ENCODE measurements around the gene CALCOCO2.

CALCOCO2 gene

GRCh38 chr17:48856122-48856821, 25.4 kb downstream of the CALCOCO2 start:
- Histone ChIP-seq H2BK15ac (ENCODE audit: low read length) (no peak overlapping the region), H3K18ac (ENCODE audit: low read length) (no peak overlapping the region), H3K4me2 (ENCODE audit: insufficient read depth, low read length, poor library complexity, severe bottlenecking) (no peak overlapping the region), H3K27ac (replicated peaks; ENCODE audit: low read length) (no peak overlapping the region), H2AFZ (ENCODE audit: low read length) (no peak overlapping the region), H3K27me3 (ENCODE audit: control insufficient read depth in 3 of 3, insufficient read depth in 3 of 3, low read depth in 1 of 3, low read length in 3 of 3) (no peaks in the 10 kb centered on the region), H3K79me1 (ENCODE audit: low read depth, low read length) (no peaks in the 10 kb centered on the region), H3K4me3 (ENCODE audit: low read length in 2 of 2) (no peak overlapping the region), H3K9ac (ENCODE audit: low read depth, low read length, poor library complexity) (no peak overlapping the region), H2AK5ac (ENCODE audit: low read depth, low read length) (no peak overlapping the region), H3K4ac (ENCODE audit: low read length) (no peak overlapping the region), H3K36me3 (replicated peaks in 1 of 2; ENCODE audit: control insufficient read depth in 2 of 2, insufficient read depth in 2 of 2, low read length in 2 of 2) (peaks cover 0 to 24% of the 10 kb centered on the region in 2 donors), H2BK120ac (ENCODE audit: low read depth, low read length) (no peak overlapping the region), H4K91ac (ENCODE audit: low read depth, low read length, poor library complexity) (no peak overlapping the region), H4K8ac (ENCODE audit: low read depth, low read length) (no peak overlapping the region), H3K14ac (ENCODE audit: low read length) (no peak overlapping the region), H2BK5ac (ENCODE audit: low read length) (no peak overlapping the region), H3K4me1 (ENCODE audit: control insufficient read depth in 2 of 2, insufficient read depth in 1 of 2, low read depth in 1 of 2, low read length in 2 of 2) (peaks cover 0 to 5% of the 10 kb centered on the region in 2 donors), H2BK12ac (ENCODE audit: low read length) (no peak overlapping the region), H3K9me3 (replicated peaks in 1 of 2; ENCODE audit: control insufficient read depth in 2 of 2, insufficient read depth in 1 of 2, low read depth in 1 of 2, low read length in 2 of 2) (no peaks in the 10 kb centered on the region), H3K23ac (ENCODE audit: low read depth, low read length, poor library complexity) (no peak overlapping the region)
- 100% methylated on average over 1 of the region's 3 CpGs; no CpG with 5 or more reads in 1 of the 2 donors for WGBS, 2 donors (ENCODE audit: extremely low coverage in 2 of 2, insufficient read length in 2 of 2, insufficient replicate concordance in 1 of 2)
- no peak for DNase-seq (ENCODE audit: low spot score)

DNA sequence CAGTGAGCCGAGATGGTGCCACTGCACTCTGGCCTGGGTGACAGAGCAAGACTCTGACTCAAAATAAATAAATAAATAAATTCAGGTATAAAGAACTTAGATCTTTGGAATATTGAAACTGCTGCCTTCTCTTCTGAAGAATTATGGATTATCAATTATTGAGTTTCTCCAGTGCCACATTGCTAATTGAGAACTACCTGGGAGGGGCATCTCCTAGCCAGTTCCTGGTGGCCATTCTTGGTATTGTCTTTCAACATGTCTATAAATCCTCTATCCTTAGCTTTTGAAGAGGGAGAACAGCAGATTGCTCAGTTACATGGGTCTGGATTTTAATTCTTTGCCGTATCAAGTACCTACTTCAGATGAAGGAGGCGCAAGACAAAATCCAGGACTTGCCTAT, 29.2 kb downstream of the CALCOCO2 start:
- Histone ChIP-seq H2AFZ (ENCODE audit: low read length) (no peak overlapping the region), H3K4ac (ENCODE audit: low read length) (no peak overlapping the region), H3K9me3 (replicated peaks in 1 of 2; ENCODE audit: control insufficient read depth in 2 of 2, insufficient read depth in 1 of 2, low read depth in 1 of 2, low read length in 2 of 2) (no peaks in the 10 kb centered on the region), H2BK12ac (ENCODE audit: low read length) (no peak overlapping the region), H3K9ac (ENCODE audit: low read depth, low read length, poor library complexity) (no peak overlapping the region), H3K79me1 (ENCODE audit: low read depth, low read length) (no peaks in the 10 kb centered on the region), H2BK5ac (ENCODE audit: low read length) (no peak overlapping the region), H3K36me3 (replicated peaks in 1 of 2; ENCODE audit: control insufficient read depth in 2 of 2, insufficient read depth in 2 of 2, low read length in 2 of 2) (peaks cover 6 to 24% of the 10 kb centered on the region in 2 donors), H3K14ac (ENCODE audit: low read length) (no peak overlapping the region), H3K4me3 (ENCODE audit: low read length in 2 of 2) (no peak overlapping the region), H2BK120ac (ENCODE audit: low read depth, low read length) (no peak overlapping the region), H3K23ac (ENCODE audit: low read depth, low read length, poor library complexity) (no peak overlapping the region), H3K4me1 (ENCODE audit: control insufficient read depth in 2 of 2, insufficient read depth in 1 of 2, low read depth in 1 of 2, low read length in 2 of 2) (peaks cover 0 to 2% of the 10 kb centered on the region in 2 donors), H3K27me3 (ENCODE audit: control insufficient read depth in 3 of 3, insufficient read depth in 3 of 3, low read depth in 1 of 3, low read length in 3 of 3) (no peaks in the 10 kb centered on the region), H2AK5ac (ENCODE audit: low read depth, low read length) (no peak overlapping the region), H3K4me2 (ENCODE audit: insufficient read depth, low read length, poor library complexity, severe bottlenecking) (no peak overlapping the region), H2BK15ac (ENCODE audit: low read length) (no peak overlapping the region), H4K8ac (ENCODE audit: low read depth, low read length) (no peak overlapping the region), H4K91ac (ENCODE audit: low read depth, low read length, poor library complexity) (no peak overlapping the region), H3K18ac (ENCODE audit: low read length) (no peak overlapping the region), H3K27ac (replicated peaks; ENCODE audit: low read length) (no peak overlapping the region)
- no CpG with 5 or more reads among the region's 3 CpGs for WGBS, 2 donors (ENCODE audit: extremely low coverage in 2 of 2, insufficient read length in 2 of 2, insufficient replicate concordance in 1 of 2)
- no peak for DNase-seq (ENCODE audit: low spot score)

DNA sequence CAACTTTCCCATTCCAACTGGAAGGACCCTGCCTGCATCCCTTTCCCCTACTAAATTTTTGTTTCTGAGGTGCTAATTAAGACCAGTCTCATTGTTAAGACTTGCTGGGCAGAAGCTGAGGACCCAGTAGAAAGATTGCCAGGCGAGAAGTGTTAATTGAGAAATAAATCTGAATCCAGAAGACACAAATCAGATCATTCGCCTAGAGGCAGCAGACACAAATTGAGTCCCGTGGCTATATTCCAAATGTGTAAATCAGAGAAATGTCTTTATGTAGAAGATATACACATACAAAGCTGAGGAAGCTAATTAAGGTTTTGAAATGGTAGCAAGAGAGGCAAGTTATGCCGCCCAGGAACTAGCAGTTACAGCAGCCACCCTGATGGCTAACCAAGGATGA, 29.6 kb downstream of the CALCOCO2 start:
- Histone ChIP-seq H2BK5ac (ENCODE audit: low read length) (no peak overlapping the region), H3K14ac (ENCODE audit: low read length) (no peak overlapping the region), H4K8ac (ENCODE audit: low read depth, low read length) (no peak overlapping the region), H3K27me3 (ENCODE audit: control insufficient read depth in 3 of 3, insufficient read depth in 3 of 3, low read depth in 1 of 3, low read length in 3 of 3) (no peaks in the 10 kb centered on the region), H3K23ac (ENCODE audit: low read depth, low read length, poor library complexity) (no peak overlapping the region), H2AK5ac (ENCODE audit: low read depth, low read length) (no peak overlapping the region), H3K9me3 (replicated peaks in 1 of 2; ENCODE audit: control insufficient read depth in 2 of 2, insufficient read depth in 1 of 2, low read depth in 1 of 2, low read length in 2 of 2) (no peaks in the 10 kb centered on the region), H3K36me3 (replicated peaks in 1 of 2; ENCODE audit: control insufficient read depth in 2 of 2, insufficient read depth in 2 of 2, low read length in 2 of 2) (peaks cover 6 to 24% of the 10 kb centered on the region in 2 donors), H3K9ac (ENCODE audit: low read depth, low read length, poor library complexity) (no peak overlapping the region), H3K79me1 (ENCODE audit: low read depth, low read length) (no peaks in the 10 kb centered on the region), H3K27ac (replicated peaks; ENCODE audit: low read length) (no peak overlapping the region), H4K91ac (ENCODE audit: low read depth, low read length, poor library complexity) (no peak overlapping the region), H2BK15ac (ENCODE audit: low read length) (no peak overlapping the region), H3K4me1 (ENCODE audit: control insufficient read depth in 2 of 2, insufficient read depth in 1 of 2, low read depth in 1 of 2, low read length in 2 of 2) (peaks cover 0 to under 1% of the 10 kb centered on the region in 2 donors), H3K4me2 (ENCODE audit: insufficient read depth, low read length, poor library complexity, severe bottlenecking) (no peak overlapping the region), H2AFZ (ENCODE audit: low read length) (no peak overlapping the region), H2BK120ac (ENCODE audit: low read depth, low read length) (no peak overlapping the region), H3K18ac (ENCODE audit: low read length) (no peak overlapping the region), H3K4ac (ENCODE audit: low read length) (no peak overlapping the region), H2BK12ac (ENCODE audit: low read length) (no peak overlapping the region), H3K4me3 (ENCODE audit: low read length in 2 of 2) (no peak overlapping the region)
- DNase-seq (ENCODE audit: low spot score): no peak
- WGBS, 2 donors (ENCODE audit: extremely low coverage in 2 of 2, insufficient read length in 2 of 2, insufficient replicate concordance in 1 of 2): no CpG with 5 or more reads among the region's 4 CpGs

DNA sequence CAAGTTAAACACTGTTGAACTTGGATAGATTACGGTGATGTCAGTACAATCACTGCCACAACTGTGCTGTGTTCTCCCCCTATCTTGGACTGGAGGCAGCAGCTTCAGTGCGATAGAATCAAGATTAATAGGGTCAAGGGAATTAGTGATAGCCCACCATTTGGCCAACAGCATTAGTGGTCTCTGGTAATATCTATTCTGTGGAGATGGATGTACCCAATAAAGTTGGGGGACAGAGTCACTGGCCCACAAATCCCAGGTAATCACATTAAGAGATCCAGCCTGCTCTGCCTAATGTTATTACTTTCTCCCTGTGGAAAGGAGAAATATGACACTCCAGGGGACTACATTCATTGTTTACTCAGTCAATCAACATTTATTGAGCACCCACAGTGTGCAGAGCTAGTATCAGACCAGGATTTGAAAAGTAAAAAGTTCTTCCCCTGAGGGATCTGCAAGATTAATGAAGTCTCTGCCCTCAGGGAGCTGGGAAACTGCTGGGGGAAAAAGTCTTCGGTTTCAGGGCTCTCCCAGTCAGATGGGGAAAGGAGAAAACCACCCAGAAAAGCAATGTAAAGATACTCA, 38.2 kb downstream of the CALCOCO2 start:
- H3K36me3 ChIP-seq (replicated peaks in 1 of 2; ENCODE audit: control insufficient read depth in 2 of 2, insufficient read depth in 2 of 2, low read length in 2 of 2): peaks cover 0 to 4% of the 10 kb centered on the region in 2 donors
- no CpG with 5 or more reads among the region's 3 CpGs for WGBS, 2 donors (ENCODE audit: extremely low coverage in 2 of 2, insufficient read length in 2 of 2, insufficient replicate concordance in 1 of 2)
- H2AFZ ChIP-seq (ENCODE audit: low read length): no peak overlapping the region
- peaks cover 2 to 7% of the 10 kb centered on the region in 2 donors for H3K4me1 ChIP-seq (ENCODE audit: control insufficient read depth in 2 of 2, insufficient read depth in 1 of 2, low read depth in 1 of 2, low read length in 2 of 2)
- H2BK5ac ChIP-seq (ENCODE audit: low read length): no peak overlapping the region
- H2BK12ac ChIP-seq (ENCODE audit: low read length): no peak overlapping the region
- no peak overlapping the region for H3K9ac ChIP-seq (ENCODE audit: low read depth, low read length, poor library complexity)
- H2BK120ac ChIP-seq (ENCODE audit: low read depth, low read length): no peak overlapping the region
- H3K27ac ChIP-seq (replicated peaks; ENCODE audit: low read length): no peak overlapping the region
- peaks cover 0 to 10% (median 0%) of the 10 kb centered on the region in 3 experiments for H3K27me3 ChIP-seq (ENCODE audit: control insufficient read depth in 3 of 3, insufficient read depth in 3 of 3, low read depth in 1 of 3, low read length in 3 of 3)
- no peaks in the 10 kb centered on the region for H3K9me3 ChIP-seq (replicated peaks in 1 of 2; ENCODE audit: control insufficient read depth in 2 of 2, insufficient read depth in 1 of 2, low read depth in 1 of 2, low read length in 2 of 2)
- no peak overlapping the region for H4K8ac ChIP-seq (ENCODE audit: low read depth, low read length)
- H3K4me2 ChIP-seq (ENCODE audit: insufficient read depth, low read length, poor library complexity, severe bottlenecking): no peak overlapping the region
- no peak overlapping the region for H3K4me3 ChIP-seq (ENCODE audit: low read length in 2 of 2)
- no peak overlapping the region for H2BK15ac ChIP-seq (ENCODE audit: low read length)
- no peak overlapping the region for H3K14ac ChIP-seq (ENCODE audit: low read length)
- no peaks in the 10 kb centered on the region for H3K79me1 ChIP-seq (ENCODE audit: low read depth, low read length)
- DNase-seq (ENCODE audit: low spot score): no peak
- H3K18ac ChIP-seq (ENCODE audit: low read length): no peak overlapping the region
- no peak overlapping the region for H2AK5ac ChIP-seq (ENCODE audit: low read depth, low read length)
- no peak overlapping the region for H3K23ac ChIP-seq (ENCODE audit: low read depth, low read length, poor library complexity)
- H4K91ac ChIP-seq (ENCODE audit: low read depth, low read length, poor library complexity): no peak overlapping the region
- H3K4ac ChIP-seq (ENCODE audit: low read length): no peak overlapping the region

Data from neuronal stem cell (in vitro differentiated cells).